Stimulated activated naive CD8-positive, alpha-beta T cell treated with anti-CD3 and anti-CD28 coated beads, Interleukin-15, amount 100 ng/mL, for 72 hours (primary cell): ENCODE measurements around the gene TMEM88.

Experiments used
- ATAC-seq: fragments of 150-1000 bp; cut with Tn5 transposase; 2 replicates; pipeline ENCODE4 v1.10.0; 2021; ENCODE audit warnings: mild to moderate bottlenecking, moderate library complexity
- DNase-seq, 2 donors: peaks; one replicate each; pipeline ENCODE4 v3.0.0; 2021 to 2022
- H3K27ac Mint-ChIP-seq, 2 donors: one replicate each; pipeline ENCODE4 v1.8.0; 2022; ENCODE audit warnings: mild to moderate bottlenecking in 2 of 2, mixed read lengths in 2 of 2, moderate library complexity in 2 of 2
- H3K27me3 Mint-ChIP-seq: one replicate; pipeline ENCODE4 v1.8.0; 2022; ENCODE audit warnings: mixed read lengths
- H3K4me1 Mint-ChIP-seq: one replicate; pipeline ENCODE4 v1.8.0; 2022; ENCODE audit warnings: mild to moderate bottlenecking, mixed read lengths
- H3K4me3 Mint-ChIP-seq, 2 donors: one replicate each; pipeline ENCODE4 v1.8.0; 2022; ENCODE audit warnings: mild to moderate bottlenecking in 2 of 2, mixed read lengths in 2 of 2, moderate library complexity in 1 of 2
- H3K9me3 Mint-ChIP-seq, 2 donors: one replicate each; pipeline ENCODE4 v1.8.0; 2022; ENCODE audit warnings: mixed read lengths in 2 of 2

The TMEM88 gene

DNA sequence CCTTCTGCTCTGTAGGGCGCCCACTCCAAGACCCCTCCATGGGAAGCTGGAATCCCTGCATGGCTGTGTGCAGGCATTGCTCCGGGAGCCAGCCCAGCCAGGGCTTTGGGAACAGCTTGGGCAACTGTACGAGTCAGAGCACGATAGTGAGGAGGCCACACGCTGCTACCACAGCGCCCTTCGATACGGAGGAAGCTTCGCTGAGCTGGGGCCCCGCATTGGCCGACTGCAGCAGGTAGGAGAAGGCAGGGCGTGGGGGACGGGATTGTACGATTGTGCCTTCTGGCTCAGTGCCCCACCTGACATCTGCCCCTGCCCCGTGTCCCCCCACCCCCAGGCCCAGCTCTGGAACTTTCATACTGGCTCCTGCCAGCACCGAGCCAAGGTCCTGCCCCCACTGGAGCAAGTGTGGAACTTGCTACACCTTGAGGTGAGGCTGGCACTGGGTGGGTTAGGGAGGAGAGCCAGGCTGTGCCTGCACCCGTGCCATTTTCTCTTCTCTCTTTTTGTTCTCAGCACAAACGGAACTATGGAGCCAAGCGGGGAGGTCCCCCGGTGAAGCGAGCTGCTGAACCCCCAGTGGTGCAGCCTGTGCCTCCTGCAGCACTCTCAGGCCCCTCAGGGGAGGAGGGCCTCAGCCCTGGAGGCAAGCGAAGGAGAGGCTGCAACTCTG is 8.7 kb upstream of the TMEM88 start:
- Mint-ChIP-seq H3K9me3 (no peaks in the 10 kb centered on the region), H3K4me1 (peaks cover 76% of the 10 kb centered on the region), H3K4me3 (peak overlapping the region; percentile 57 to 68), H3K27ac (no peak overlapping the region), H3K27me3 (no peaks in the 10 kb centered on the region)
- no peak for DNase-seq
- no peak for ATAC-seq

DNA sequence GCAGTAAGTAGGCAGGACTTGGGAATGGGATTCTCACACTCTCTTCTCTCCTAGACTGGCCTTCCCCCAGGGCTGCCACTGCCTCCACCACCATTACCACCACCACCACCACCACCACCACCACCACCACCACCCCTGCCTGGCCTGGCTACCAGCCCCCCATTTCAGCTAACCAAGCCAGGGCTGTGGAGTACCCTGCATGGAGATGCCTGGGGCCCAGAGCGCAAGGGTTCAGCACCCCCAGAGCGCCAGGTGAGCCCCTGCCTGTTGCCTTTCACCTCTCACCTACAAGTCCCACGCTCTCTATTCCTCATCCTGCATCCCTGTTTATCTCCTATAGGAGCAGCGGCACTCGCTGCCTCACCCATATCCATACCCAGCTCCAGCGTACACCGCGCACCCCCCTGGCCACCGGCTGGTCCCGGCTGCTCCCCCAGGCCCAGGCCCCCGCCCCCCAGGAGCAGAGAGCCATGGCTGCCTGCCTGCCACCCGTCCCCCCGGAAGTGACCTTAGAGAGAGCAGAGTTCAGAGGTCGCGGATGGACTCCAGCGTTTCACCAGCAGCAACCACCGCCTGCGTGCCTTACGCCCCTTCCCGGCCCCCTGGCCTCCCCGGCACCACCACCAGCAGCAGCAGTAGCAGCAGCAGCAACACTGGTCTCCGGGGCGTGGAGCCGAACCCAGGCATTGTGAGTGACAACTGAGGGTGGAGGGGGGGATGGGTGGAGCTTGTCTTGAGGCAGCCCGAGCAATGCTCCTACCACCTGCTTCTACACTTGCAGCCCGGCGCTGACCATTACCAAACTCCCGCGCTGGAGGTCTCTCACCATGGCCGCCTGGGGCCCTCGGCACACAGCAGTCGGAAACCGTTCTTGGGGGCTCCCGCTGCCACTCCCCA is 7.9 kb upstream of the TMEM88 start:
- no peak for DNase-seq
- H3K27me3 Mint-ChIP-seq: no peaks in the 10 kb centered on the region
- peaks cover 79% of the 10 kb centered on the region for H3K4me1 Mint-ChIP-seq
- ATAC-seq: no peak
- H3K27ac Mint-ChIP-seq: peak overlapping the region in 1 of 2 donors; percentile 27
- H3K4me3 Mint-ChIP-seq: peak overlapping the region; percentile 30 to 68
- no peaks in the 10 kb centered on the region for H3K9me3 Mint-ChIP-seq

DNA sequence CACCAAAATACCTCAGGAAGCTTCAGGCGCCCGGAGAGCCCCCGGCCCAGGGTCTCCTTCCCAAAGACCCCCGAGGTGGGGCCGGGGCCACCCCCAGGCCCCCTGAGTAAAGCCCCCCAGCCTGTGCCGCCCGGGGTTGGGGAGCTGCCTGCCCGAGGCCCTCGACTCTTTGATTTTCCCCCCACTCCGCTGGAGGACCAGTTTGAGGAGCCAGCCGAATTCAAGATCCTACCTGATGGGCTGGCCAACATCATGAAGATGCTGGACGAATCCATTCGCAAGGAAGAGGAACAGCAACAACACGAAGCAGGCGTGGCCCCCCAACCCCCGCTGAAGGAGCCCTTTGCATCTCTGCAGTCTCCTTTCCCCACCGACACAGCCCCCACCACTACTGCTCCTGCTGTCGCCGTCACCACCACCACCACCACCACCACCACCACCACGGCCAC is 6.7 kb upstream of the TMEM88 start:
- Mint-ChIP-seq H3K27ac (peak overlapping the region; percentile 46 to 59), H3K4me3 (peak overlapping the region; percentile 35 to 46), H3K27me3 (no peaks in the 10 kb centered on the region), H3K9me3 (no peaks in the 10 kb centered on the region), H3K4me1 (peaks cover 81% of the 10 kb centered on the region)
- ATAC-seq (no peak), DNase-seq (no peak)

DNA sequence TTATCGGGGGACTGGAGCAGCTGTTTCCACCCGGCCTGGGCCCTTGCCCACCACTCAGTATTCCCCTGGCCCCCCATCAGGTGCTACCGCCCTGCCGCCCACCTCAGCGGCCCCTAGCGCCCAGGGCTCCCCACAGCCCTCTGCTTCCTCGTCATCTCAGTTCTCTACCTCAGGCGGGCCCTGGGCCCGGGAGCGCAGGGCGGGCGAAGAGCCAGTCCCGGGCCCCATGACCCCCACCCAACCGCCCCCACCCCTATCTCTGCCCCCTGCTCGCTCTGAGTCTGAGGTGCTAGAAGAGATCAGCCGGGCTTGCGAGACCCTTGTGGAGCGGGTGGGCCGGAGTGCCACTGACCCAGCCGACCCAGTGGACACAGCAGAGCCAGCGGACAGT is 6.1 kb upstream of the TMEM88 start:
- Mint-ChIP-seq H3K27me3 (no peaks in the 10 kb centered on the region), H3K4me3 (no peak overlapping the region), H3K27ac (no peak overlapping the region), H3K9me3 (no peaks in the 10 kb centered on the region), H3K4me1 (peaks cover 83% of the 10 kb centered on the region)
- DNase-seq (no peak), ATAC-seq (no peak)

DNA sequence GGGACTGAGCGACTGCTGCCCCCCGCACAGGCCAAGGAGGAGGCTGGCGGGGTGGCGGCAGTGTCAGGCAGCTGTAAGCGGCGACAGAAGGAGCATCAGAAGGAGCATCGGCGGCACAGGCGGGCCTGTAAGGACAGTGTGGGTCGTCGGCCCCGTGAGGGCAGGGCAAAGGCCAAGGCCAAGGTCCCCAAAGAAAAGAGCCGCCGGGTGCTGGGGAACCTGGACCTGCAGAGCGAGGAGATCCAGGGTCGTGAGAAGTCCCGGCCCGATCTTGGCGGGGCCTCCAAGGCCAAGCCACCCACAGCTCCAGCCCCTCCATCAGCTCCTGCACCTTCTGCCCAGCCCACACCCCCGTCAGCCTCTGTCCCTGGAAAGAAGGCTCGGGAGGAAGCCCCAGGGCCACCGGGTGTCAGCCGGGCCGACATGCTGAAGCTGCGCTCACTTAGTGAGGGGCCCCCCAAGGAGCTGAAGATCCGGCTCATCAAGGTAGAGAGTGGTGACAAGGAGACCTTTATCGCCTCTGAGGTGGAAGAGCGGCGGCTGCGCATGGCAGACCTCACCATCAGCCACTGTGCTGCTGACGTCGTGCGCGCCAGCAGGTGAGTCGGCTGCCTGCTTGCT is 5.6 kb upstream of the TMEM88 start:
- Mint-ChIP-seq H3K4me3 (no peak overlapping the region), H3K27ac (peak overlapping the region in 1 of 2 donors; percentile 12), H3K9me3 (no peaks in the 10 kb centered on the region), H3K27me3 (no peaks in the 10 kb centered on the region), H3K4me1 (peaks cover 87% of the 10 kb centered on the region)
- DNase-seq: no peak
- no peak for ATAC-seq

DNA sequence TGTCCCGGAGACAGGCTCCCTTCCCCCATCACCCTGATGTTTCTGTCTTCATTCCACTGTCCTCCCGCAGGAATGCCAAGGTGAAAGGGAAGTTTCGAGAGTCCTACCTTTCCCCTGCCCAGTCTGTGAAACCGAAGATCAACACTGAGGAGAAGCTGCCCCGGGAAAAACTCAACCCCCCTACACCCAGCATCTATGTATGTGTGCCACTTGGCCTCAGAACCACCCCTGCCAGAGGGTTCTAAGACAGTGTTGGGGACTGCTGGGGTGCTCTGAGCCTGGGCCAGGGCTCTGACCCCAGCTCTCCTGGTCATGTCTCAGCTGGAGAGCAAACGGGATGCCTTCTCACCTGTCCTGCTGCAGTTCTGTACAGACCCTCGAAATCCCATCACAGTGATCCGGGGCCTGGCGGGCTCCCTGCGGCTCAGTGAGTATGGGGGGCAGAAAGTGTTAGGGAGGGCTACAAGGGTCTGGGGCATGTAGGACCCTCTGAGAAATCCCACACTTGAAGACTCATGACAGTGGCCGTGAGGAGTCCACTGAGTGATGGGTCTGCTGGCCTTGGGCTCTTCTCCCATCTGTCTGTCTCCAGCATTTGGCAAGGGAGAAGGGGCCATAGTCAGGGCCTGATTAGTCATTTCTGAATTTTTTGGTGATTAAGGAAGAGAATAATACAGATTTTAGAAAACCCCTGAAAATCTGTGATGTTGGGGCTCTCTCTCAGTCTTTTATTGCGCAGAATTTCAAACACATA is 4.9 kb upstream of the TMEM88 start:
- H3K4me3 Mint-ChIP-seq: peak overlapping the region in 1 of 2 donors; percentile 51
- ATAC-seq: no peak
- DNase-seq: no peak
- H3K9me3 Mint-ChIP-seq: no peaks in the 10 kb centered on the region
- H3K27ac Mint-ChIP-seq: peak overlapping the region in 1 of 2 donors; percentile 71
- H3K27me3 Mint-ChIP-seq: no peaks in the 10 kb centered on the region
- H3K4me1 Mint-ChIP-seq: peaks cover 85% of the 10 kb centered on the region

DNA sequence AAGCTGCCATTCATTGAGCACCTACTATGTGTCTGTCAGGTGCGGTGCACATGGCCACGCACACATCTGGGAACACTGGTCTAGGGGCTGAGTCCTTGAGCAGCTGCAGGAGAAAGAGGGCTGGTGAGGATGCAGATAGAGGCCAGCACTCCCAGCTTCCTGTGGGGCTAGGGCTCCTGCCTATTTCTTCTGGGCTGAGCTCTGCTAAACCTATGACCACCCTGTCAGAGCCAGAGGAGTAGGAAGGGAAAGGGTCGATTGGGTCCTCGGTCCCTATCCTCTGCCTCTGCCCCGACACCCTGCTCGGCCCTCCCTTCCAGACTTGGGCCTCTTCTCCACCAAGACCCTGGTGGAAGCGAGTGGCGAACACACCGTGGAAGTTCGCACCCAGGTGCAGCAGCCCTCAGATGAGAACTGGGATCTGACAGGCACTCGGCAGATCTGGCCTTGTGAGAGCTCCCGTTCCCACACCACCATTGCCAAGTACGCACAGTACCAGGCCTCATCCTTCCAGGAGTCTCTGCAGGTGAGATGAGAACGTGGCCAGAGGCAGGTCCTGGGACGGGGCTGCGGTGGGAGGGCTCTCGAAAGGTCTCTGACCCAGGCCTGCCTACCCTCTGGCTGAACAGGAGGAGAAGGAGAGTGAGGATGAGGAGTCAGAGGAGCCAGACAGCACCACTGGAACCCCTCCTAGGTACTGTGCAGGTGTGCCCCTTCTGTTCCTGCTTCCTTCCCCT is 4.0 kb upstream of the TMEM88 start:
- Mint-ChIP-seq H3K4me3 (peak overlapping the region; percentile 63 to 79), H3K4me1 (peaks cover 76% of the 10 kb centered on the region), H3K27me3 (no peaks in the 10 kb centered on the region), H3K27ac (peak overlapping the region in 1 of 2 donors; percentile 77), H3K9me3 (no peaks in the 10 kb centered on the region)
- ATAC-seq (peak; percentile 21), DNase-seq (no peak)

DNA sequence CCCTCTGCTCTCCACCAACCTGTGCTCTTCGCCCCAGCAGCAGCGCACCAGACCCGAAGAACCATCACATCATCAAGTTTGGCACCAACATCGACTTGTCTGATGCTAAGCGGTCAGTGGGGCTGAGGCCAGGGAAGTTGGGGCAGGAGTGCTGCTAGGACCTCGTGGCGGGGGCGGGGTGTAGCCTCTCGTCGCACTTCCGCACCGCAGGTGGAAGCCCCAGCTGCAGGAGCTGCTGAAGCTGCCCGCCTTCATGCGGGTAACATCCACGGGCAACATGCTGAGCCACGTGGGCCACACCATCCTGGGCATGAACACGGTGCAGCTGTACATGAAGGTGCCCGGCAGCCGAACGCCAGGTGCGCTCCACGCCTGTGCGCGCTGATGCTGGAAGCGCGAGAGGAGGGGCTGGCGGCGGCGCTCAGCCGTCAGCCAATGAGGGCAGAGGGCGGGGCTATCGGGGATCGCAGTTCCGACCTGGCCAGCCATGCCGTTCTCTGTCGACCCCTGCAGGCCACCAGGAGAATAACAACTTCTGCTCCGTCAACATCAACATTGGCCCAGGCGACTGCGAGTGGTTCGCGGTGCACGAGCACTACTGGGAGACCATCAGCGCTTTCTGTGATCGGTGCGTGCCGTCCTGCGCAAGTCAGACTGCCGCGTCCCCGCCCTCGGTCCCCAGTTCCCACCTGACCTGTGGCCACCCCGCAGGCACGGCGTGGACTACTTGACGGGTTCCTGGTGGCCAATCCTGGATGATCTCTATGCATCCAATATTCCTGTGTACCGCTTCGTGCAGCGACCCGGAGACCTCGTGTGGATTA is 3.2 kb upstream of the TMEM88 start:
- peak overlapping the region in 1 of 2 donors; percentile 88 for H3K27ac Mint-ChIP-seq
- H3K4me1 Mint-ChIP-seq: peaks cover 68% of the 10 kb centered on the region
- peak overlapping the region; percentile 47 to 79 for H3K4me3 Mint-ChIP-seq
- H3K9me3 Mint-ChIP-seq: no peaks in the 10 kb centered on the region
- no peaks in the 10 kb centered on the region for H3K27me3 Mint-ChIP-seq
- ATAC-seq: peak; percentile 88
- peak; percentile 90 to 91 for DNase-seq

DNA sequence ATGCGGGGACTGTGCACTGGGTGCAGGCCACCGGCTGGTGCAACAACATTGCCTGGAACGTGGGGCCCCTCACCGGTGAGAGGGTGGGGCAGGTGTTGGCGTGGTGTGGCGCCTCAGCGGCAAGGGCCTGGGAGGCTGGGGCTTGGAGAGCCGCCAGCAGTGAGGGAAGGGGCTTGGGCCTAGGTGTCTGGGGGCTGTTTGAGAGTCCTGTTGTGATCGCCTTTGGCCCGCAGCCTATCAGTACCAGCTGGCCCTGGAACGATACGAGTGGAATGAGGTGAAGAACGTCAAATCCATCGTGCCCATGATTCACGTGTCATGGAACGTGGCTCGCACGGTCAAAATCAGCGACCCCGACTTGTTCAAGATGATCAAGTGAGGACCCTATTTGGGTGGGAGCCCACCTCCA is 2.6 kb upstream of the TMEM88 start:
- no peak for DNase-seq
- peaks cover 62% of the 10 kb centered on the region for H3K4me1 Mint-ChIP-seq
- H3K27me3 Mint-ChIP-seq: no peaks in the 10 kb centered on the region
- no peak for ATAC-seq
- no peak overlapping the region for H3K4me3 Mint-ChIP-seq
- no peaks in the 10 kb centered on the region for H3K9me3 Mint-ChIP-seq
- H3K27ac Mint-ChIP-seq: peak overlapping the region in 1 of 2 donors; percentile 89

DNA sequence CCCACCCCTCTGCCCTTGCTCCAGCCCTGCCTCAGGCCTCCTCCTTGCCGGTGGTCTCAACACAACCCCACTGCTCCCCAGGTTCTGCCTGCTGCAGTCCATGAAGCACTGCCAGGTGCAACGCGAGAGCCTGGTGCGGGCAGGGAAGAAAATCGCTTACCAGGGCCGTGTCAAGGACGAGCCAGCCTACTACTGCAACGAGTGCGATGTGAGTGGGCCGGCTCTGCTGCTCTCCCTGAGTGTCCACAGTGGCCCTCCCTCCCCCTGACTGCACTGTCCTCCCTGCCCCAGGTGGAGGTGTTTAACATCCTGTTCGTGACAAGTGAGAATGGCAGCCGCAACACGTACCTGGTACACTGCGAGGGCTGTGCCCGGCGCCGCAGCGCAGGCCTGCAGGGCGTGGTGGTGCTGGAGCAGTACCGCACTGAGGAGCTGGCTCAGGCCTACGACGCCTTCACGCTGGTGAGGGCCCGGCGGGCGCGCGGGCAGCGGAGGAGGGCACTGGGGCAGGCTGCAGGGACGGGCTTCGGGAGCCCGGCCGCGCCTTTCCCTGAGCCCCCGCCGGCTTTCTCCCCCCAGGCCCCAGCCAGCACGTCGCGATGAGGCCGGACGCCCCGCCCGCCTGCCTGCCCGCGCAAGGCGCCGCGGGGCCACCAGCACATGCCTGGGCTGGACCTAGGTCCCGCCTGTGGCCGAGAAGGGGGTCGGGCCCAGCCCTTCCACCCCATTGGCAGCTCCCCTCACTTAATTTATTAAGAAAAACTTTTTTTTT is 1.8 kb upstream of the TMEM88 start:
- H3K27me3 Mint-ChIP-seq: no peaks in the 10 kb centered on the region
- no peak overlapping the region for H3K4me3 Mint-ChIP-seq
- ATAC-seq (no peak), DNase-seq (no peak)
- peaks cover 55% of the 10 kb centered on the region for H3K4me1 Mint-ChIP-seq
- H3K9me3 Mint-ChIP-seq: no peaks in the 10 kb centered on the region
- no peak overlapping the region for H3K27ac Mint-ChIP-seq

DNA sequence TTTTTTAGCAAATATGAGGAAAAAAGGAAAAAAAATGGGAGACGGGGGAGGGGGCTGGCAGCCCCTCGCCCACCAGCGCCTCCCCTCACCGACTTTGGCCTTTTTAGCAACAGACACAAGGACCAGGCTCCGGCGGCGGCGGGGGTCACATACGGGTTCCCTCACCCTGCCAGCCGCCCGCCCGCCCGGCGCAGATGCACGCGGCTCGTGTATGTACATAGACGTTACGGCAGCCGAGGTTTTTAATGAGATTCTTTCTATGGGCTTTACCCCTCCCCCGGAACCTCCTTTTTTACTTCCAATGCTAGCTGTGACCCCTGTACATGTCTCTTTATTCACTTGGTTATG is 1.2 kb upstream of the TMEM88 start:
- Mint-ChIP-seq H3K4me1 (peaks cover 51% of the 10 kb centered on the region), H3K9me3 (no peaks in the 10 kb centered on the region), H3K4me3 (no peak overlapping the region), H3K27ac (peak overlapping the region in 1 of 2 donors; percentile 63), H3K27me3 (no peaks in the 10 kb centered on the region)
- ATAC-seq (no peak), DNase-seq (no peak)

DNA sequence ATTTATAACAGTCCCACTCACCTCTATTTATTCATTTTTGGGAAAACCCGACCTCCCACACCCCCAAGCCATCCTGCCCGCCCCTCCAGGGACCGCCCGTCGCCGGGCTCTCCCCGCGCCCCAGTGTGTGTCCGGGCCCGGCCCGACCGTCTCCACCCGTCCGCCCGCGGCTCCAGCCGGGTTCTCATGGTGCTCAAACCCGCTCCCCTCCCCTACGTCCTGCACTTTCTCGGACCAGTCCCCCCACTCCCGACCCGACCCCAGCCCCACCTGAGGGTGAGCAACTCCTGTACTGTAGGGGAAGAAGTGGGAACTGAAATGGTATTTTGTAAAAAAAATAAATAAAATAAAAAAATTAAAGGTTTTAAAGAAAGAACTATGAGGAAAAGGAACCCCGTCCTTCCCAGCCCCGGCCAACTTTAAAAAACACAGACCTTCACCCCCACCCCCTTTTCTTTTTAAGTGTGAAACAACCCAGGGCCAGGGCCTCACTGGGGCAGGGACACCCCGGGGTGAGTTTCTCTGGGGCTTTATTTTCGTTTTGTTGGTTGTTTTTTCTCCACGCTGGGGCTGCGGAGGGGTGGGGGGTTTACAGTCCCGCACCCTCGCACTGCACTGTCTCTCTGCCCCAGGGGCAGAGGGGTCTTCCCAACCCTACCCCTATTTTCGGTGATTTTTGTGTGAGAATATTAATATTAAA is 638 bp upstream of the TMEM88 start:
- ATAC-seq: no peak
- no peak overlapping the region for H3K27ac Mint-ChIP-seq
- no peaks in the 10 kb centered on the region for H3K27me3 Mint-ChIP-seq
- H3K9me3 Mint-ChIP-seq: no peaks in the 10 kb centered on the region
- peaks cover 45% of the 10 kb centered on the region for H3K4me1 Mint-ChIP-seq
- DNase-seq: no peak
- no peak overlapping the region for H3K4me3 Mint-ChIP-seq

DNA sequence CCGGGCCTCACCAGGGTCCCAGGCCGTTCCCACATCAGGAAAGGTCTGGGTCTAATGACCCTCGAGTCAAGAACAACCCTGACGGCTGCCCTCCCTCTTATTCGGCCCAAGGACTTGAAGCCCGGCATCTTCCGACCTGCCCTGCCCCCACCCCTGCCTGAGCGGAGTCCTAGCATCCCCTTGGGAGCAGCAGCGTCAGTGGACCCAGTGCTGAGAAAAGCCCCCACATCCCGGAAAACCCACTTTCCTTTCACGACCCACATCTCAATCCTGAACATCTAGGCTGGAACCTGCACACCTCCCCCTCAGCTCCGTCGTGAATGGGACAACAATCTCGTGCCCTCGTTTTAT is 769 bp downstream of the TMEM88 start:
- peaks cover 34% of the 10 kb centered on the region for H3K4me1 Mint-ChIP-seq
- H3K4me3 Mint-ChIP-seq: no peak overlapping the region
- H3K27me3 Mint-ChIP-seq: no peaks in the 10 kb centered on the region
- no peak for ATAC-seq
- H3K27ac Mint-ChIP-seq: no peak overlapping the region
- DNase-seq: no peak
- H3K9me3 Mint-ChIP-seq: no peaks in the 10 kb centered on the region
